UCSD-AML1 (cell line): ENCODE data around the gene VPS4B.

Experiments
- DNase-seq: peaks from one replicate; lab custom pipeline; 2025; ENCODE audit not compliant: unreplicated experiment; lab: John Stamatoyannopoulos, UW

VPS4B gene

DNA sequence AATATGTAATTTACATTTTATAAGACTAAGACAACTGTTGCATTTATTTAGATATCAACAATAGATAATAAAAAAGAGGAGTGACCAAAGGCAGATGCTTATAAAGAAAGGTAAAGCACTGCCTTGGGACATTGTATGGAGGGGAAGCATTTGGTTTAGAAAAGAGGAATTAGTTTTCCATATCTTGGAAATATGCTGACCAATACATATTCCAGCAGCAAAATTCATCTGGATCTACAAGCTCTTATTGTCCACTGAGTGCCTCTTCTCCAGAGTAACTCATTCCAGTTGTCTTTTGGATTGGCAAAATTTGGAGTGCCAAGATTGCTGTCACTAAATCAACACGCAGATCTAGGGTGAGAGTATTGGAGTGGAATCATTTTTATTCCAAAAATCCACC lies 8.9 kb upstream of the VPS4B start:
- DNase-seq = no peak

DNA sequence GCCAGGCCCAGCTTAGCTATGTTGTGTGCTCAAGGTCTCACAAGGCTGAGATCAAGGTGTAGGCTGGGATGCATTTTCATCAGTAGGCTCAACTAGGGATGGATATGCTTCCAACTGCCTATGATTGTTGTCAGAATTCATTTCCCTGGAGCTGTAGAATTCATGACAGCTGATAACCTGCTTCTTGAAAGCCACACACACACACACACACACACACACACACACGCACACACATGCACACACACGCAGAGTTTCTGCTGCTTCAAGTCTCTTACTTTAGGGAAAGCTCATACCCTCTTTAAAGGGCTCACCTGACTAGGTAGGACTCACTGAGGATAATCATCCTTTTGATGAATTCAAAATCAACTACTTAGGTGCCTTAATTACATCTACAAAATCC lies 8.2 kb upstream of the VPS4B start:
- no peak for DNase-seq

DNA sequence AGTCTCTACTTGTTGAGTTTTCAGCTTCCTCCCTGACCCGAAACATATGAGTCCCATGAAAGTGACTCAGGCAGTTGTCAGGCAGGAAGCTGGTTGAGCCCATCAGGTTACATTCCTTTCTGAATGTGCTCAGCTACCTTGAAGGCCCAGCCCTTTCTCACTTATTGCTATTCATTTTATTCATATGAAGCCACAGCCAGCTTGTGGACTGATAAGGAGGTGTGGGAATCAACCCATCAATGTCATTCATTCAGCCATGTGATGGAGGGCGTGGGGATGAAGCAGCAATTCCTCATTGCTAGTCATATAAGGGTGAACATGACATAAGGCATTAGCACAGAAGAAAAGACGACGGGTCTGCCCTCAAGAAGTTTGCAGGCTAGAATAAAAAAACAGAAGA lies 5.3 kb upstream of the VPS4B start:
- no peak for DNase-seq

DNA sequence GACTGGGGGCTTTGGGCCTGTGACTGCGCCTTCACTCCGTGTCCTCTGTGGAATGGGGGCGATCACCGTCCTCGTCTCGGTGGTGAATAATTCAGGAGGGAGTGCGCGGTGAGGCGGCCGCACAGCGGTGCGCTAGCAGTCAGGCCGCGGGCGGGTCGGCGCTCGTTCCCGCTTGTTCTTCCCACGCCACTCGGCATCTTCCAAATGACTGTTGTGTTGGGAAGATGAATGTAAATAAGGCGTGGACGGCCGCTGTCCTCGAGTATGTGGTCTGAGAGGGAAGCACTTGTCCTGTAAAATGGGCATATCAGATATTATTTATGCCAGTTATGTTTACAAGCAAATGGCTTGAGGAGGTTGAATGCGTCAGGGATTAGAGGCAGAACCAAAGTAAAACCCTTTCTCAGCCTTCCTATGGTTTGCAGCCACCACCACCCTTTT lies 608 bp upstream of the VPS4B start:
- no peak for DNase-seq

DNA sequence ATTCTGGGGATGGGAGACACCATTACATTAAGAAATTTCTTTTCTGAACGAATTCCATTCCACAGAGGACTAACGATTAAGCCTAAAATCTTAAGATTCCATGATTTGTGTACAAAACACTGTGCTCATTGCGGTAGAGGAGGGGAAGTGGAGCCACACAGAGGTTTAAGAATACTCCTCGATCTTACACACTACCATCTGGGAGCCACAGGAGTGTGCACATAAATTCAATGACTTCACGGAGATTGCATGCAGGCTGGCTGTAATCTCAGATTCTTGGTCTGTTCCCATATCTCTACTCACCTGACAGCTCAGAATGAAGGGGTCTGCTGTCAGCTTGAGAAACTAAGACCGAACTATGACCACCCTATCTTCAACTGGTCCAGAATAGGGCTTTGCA lies 762 bp downstream of the VPS4B start:
- DNase-seq = no peak

DNA sequence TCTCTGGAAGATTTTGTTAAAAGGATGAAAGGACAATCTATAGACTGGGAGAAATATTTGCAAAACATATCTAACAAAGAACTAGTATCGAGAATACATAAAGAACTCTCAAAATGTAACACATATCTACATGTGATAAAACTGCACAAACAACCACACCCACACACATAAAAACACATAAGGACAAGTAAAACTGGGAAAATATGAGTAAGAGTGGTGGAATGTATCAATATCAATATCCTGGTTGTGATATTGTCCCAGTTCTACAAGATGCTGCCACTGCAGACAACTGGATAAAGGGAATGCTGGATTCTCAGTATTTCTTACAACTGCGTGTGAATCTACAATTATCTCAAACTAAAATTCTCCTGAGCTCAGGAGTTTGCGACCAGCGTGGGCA lies 9.3 kb downstream of the VPS4B start:
- no peak for DNase-seq

DNA sequence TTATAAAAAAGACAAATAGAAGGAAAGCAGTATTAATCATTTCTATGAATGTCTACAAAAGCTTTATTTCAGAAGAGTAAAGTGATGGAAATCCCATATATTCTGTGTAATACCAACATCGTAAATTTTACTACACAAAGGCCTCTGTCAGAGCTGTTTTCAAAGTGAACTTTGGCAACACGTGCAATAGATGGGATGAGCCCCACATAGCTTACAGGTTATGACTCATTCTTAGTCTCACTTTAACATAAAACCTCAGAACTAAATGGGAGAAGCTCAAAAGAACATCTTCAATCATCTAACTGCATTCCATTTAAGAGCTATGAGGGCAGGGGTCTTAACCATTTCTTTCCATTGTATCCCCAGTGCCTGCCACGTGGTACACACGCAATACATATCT lies 11.5 kb downstream of the VPS4B start:
- no peak for DNase-seq

DNA sequence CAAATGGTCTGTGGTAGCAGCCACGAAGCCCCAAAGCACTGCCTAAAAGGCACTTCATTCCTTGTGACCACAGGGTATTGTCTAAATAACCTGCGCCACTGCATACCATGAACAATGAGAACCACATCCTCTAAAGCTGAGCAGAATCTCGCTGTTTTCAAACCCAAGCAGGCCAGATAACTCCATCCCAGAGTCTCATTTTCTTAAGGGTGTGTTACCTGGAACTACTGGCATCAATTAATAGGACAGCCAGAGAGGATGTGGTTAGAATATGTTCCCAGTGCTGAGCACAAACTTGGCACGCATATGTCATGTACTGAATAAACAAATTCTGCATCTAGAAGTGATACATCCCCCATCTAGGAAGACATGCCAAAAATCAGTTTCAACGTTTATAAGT lies 13.0 kb downstream of the VPS4B start:
- no peak for DNase-seq

DNA sequence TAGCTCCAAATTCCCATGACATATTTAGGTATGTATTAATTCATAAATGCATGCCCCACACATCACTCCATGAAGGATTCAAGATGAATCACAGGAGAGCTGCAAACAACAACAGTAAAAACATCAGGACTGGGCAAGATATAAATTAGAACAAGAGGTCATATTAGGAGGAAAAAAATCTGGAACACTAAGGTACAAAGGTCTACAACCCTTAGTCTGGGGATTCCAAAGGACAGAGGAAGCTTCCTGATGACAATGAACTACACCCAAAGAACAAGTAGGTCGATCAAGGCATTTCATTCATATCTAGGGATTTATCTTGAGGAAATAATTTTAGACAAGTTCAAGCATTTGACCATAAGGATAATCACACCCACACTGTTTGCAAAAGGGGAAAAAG lies 14.5 kb downstream of the VPS4B start:
- DNase-seq = no peak

DNA sequence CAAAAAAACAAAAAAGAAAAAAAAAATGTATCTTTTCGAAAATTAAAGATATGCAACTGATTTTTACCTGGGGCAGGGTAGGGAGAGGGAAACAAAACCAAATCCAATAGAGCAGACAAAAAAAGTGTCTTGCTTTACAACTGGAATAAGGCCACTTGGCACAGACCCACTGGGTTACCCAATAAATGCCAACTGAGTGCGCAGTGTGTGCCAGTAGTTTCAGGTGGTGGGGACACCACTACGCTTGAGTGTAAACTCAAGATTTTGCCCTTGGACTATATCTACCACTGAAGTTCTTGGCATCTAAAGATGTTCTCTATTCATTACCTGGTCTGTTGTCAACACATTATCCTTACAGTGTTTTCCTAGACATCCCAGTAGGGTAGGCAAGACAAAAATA lies 16.3 kb downstream of the VPS4B start:
- DNase-seq = no peak

DNA sequence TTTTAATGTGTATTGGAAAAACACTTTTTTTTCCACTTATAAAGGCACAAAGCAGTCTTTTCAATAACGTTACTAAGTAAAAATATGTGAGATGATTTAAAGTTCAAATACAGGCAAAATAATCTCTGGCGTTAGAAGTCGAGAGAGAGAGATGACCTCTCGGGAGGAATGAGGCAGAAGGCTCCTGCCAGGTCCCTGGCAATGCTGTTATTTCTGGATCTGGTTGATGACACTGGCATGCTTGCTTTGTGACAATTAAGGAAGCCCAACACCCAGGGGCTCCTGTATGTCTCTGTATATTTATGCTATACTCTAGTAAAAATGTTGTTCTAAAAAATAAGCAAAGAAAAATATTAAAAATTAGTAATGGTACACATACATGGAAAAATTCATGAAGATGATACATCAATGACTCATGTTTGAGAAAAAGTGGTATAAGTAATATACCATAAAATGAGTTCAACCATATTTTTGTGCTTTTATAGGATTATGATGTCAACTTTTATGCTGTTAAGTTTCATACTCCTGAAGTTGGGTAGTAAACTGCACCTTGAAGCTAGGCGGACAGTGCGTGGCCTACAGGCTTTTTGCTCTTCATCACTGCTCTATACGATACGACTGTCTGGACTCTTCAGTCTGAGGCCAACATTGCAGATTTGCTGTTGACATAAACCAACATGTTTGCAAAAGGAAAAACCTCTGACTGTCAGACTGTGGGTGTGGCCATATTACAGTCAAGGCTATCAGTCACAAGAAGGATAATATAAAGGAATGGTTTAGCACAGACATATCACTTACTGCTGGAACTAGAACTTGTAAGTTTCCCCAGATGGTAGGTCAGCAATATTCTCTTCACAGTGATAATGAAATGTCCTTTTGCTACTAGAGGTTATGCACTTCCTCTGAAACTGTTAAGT lies 19.8 kb downstream of the VPS4B start:
- DNase-seq = no peak

DNA sequence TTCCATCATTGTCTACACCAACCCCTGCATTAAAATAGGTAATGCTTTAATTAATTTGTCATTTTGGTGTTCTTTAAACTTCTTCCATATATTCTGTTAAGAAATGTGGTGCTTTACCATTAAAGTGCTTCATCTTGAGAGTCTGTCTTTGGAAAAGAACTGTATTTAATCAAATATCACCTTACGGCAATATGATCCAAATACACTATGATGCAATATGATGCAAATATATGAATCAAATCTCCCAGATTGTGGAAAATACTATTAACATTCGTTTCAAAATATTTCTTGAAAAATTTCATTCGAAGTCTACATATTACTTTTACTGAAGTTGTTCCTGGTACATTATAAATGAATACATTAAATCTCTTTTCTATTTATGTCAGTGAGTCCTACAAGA lies 23.0 kb downstream of the VPS4B start:
- no peak for DNase-seq

DNA sequence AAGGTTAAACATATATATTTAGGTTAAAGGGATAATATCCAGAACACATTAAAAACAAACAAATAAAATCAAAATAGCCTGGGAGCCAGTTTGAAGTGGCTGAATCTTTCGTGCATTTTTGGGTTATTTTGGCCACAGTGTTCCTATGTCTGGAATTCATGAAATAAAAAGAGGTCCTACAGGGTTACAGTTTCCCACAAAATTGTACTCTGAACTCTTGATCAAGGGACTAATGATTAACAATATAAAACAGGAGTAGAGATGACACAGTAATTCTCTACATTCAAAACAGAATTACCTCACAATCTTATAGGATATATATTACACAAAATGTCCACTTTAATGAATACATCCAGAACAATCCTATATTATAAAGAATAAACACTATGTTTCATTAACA lies 24.9 kb downstream of the VPS4B start:
- DNase-seq = no peak

DNA sequence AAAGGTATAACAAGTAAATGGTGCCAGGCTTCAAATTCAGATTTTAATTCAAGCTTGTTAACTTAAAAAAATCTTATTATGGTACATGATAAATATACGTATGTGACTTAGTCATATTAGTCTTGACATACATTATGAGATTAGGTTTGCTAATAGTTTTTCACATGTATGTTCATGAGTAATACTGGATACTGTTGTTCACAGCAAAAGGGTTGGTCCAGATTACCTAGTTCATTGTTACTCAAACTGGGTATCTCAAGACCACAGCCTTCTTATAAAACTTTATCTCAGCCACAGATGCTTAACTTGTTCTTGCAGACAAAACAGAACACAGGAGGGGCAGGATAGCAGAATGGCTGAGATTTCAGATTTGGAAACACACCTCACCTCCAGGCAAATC lies 26.8 kb downstream of the VPS4B start:
- no peak for DNase-seq

DNA sequence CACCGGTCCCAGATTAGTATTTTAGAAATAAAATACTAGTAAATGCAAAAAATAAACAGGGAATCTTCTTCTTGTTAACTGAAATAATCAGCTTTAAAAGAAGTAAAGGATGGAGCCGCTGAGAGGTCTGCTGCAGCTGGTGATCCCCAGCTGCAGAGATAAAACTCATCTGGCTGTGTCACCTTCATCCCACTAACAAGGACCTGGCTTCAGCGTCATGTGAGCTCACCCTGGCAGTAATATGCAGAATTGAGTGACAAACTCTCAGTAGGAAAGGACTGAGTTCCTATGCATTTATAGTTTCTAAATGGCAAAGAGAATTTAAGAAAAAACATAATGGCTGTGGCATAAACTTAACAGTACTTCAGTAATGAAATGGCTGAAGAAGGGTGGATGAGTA lies 27.3 kb downstream of the VPS4B start:
- DNase-seq = no peak

DNA sequence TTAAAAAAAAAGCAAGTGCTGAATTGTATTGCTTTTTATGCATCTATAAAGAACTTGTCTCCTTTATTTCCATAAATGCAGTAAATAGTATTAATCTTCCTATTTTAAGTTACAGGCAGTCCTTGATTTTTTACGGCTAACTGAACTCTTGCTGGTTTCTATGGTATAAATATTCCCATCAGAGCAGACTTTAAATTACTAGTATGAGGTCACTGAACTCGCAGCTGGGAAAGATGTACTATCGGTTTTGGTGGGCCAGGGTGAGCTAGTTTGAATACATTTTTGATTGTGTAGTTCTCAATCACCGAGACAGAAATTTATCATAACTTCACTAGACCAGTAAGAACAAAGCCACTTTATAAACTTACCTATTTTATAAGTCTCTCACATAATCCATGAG lies 34.4 kb downstream of the VPS4B start:
- DNase-seq = no peak

DNA sequence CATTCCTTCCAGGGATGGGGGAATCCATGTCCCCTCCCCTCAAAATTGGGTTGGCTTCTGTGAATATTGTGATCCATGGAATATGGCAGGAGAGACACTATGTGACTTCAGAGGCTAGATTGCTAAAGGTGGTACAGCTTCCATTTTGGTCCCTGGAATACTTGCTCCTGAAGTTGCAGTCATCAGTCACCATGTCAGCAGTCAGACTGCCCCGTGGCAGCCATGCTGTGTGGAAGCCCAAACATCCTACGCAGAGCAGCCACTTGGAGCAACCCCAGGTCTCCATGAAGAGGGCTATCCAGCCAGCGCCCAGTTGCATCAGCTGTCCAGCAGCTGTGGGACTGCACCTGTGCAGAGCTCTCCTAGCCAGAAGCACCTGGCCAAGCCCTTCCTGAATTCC lies 39.4 kb downstream of the VPS4B start:
- no peak for DNase-seq

DNA sequence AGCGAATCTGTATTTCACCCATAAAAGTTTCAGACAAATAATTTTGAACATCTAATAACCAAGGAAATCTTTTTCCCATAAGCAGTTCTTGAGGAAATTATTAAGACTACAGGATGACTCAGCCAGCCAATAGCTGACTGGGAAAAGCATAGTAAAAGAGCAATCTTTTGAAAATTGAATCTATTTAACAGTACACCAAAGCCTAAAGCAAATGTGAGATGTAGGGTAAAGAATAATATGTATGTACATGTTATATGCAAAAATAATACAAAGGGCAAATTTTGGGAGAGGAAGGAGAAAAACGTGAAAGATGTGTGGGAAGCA lies 42.7 kb downstream of the VPS4B start:
- no peak for DNase-seq

DNA sequence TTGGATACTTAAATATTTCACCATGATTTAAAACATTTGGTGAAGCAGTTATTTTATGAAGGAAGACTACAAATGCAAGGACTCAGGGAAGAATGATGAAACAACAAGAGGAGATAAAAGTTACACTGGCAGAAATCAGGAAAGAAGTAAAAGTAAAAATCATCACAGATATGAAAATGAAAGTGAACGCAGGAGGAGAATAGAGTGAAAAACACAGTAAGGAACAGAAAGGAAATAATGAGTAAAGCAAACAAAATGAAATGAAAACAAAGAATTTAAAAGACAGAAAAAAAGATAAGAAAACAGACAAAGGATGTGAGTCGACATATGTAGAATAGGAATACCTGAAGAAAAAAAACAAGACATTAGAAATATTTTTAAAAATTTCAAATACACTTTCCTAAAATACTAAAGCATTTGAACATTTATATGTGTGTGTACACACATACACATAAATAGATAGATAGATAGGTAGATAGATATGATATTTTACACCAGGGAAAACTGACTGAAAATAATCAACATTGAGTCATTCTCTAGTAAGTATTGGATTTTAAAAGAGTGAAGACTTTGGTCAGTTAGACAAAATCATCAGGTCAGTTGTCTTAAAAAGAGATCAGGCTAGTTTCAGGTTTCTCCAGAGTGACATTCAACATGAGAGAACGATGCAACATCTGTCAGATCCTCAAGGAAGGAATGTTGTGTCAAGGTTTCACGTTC lies 43.2 kb downstream of the VPS4B start:
- no peak for DNase-seq

DNA sequence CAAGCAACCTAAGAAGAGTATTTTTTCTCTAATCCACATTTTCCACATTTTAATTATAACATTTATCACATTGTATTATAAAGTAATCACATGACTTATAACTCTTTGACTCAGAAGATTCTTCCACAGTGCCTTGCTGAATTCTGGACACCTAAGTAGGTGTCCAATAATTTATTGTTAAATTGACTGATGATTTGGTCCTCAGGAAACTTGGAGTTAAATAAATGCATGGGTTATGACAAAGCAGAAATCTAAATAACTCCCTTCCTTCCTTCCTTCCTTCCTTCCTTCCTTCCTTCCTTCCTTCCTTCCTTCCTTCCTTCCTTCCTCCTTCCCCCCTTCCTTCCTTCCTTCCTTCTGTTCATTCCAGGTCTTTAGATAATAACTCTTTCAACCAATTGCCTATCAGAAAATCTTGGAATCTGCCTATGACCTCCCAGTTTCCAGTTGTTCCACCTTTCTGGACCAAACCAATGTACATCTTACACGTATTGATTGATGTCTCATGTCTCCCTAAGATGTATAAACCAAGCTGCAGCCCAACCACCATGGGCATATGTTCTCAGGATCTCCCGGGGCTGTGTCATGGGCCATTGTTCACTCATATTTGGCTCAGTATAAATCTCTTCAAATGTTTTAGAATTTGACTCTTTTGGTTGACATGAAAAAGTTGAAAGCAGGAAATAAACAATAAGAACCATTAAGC lies 44.8 kb downstream of the VPS4B start:
- no peak for DNase-seq

DNA sequence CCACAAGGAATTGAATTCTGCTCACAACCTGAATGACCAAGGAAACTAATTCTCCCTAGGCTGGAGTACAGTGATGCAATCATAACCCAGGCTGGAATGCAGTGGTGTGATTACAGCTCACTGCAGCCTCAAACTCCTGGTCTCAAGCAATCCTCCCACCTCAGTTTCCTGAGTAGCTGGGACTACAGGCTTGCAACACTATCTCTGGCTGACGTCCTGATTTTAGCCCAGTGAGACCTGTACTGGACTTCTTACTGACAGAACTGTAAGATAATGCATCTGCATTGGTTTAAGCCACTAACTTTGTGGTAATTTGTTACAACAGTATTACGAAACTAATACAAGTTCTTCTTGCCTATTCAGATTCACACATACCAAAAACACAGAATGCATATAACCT lies 45.7 kb downstream of the VPS4B start:
- no peak for DNase-seq

DNA sequence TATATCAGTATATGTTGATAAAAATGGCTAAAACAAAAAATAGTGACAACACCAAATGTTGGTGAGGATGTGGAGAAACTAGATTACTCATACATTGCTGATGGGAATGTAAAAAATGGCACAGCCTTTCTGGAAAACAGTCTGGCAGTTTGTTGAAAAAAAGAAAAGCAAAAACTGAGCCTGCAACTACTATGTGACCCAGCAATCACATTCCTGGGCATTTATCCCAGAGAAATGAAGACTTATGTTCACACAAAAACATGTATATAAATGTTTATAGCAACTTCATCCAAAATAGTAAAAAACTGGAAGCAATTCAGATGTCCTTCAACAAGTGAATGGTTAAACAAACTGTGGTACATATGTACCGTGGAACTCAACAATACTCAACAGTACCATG lies 47.7 kb downstream of the VPS4B start:
- DNase-seq = no peak
